Sigmoid colon (tissue), 4 donors: Measurements from ENCODE around the gene SCAPER.
A peak's percentile ranks its signal among the peaks of the same experiment; 100 is the strongest.

Source experiments
- POLR2A ChIP-seq, 2 donors: fragments of 450-650 bp; IDR thresholded peaks; one replicate each; pipeline ENCODE4 v1.6.1; 2016; ENCODE audit warnings: antibody characterized with exemption in 2 of 2, mild to moderate bottlenecking in 2 of 2, moderate library complexity in 2 of 2
- POLR2AphosphoS5 ChIP-seq, 4 donors: sonication (generic); formaldehyde crosslinking; IDR thresholded peaks; one replicate each; pipeline ENCODE4 v1.6.1; 2017; ENCODE audit warnings: antibody characterized with exemption in 4 of 4
- TF ChIP-seq, protein P1 (sequence below), 4 experiments: fragments of 450-650 bp in 3 of 4; fragments of 200-600 bp in 1 of 4; IDR thresholded peaks; one replicate each; pipeline ENCODE4 v1.5.1; 2016 to 2019; ENCODE audit warnings: antibody characterized with exemption in 4 of 4, mild to moderate bottlenecking in 3 of 4, moderate library complexity in 2 of 4

GRCh38 chr15:76930831-76931396, 25.8 kb upstream of the SCAPER start:
- TF ChIP-seq, protein P1, sequence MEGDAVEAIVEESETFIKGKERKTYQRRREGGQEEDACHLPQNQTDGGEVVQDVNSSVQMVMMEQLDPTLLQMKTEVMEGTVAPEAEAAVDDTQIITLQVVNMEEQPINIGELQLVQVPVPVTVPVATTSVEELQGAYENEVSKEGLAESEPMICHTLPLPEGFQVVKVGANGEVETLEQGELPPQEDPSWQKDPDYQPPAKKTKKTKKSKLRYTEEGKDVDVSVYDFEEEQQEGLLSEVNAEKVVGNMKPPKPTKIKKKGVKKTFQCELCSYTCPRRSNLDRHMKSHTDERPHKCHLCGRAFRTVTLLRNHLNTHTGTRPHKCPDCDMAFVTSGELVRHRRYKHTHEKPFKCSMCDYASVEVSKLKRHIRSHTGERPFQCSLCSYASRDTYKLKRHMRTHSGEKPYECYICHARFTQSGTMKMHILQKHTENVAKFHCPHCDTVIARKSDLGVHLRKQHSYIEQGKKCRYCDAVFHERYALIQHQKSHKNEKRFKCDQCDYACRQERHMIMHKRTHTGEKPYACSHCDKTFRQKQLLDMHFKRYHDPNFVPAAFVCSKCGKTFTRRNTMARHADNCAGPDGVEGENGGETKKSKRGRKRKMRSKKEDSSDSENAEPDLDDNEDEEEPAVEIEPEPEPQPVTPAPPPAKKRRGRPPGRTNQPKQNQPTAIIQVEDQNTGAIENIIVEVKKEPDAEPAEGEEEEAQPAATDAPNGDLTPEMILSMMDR (IDR thresholded peaks at IDR 0.05) = peak in 1 of 4 experiments; percentile 19
- TF ChIP-seq POLR2A (IDR thresholded peaks at IDR 0.05) (no peak), POLR2AphosphoS5 (IDR thresholded peaks at IDR 0.05) (no peak)
